Measurements from ENCODE around the gene TXK.

The TXK gene

GRCh38 chr4:48105230-48105629 is 28.8 kb downstream of the TXK start:
- H3K4me3 Mint-ChIP-seq: no peak overlapping the region
- H3K27ac Mint-ChIP-seq: no peak overlapping the region
- no peak for ATAC-seq (replicated peaks)
- H3K27me3 Mint-ChIP-seq: no peaks in the 10 kb centered on the region
- H3K9me3 Mint-ChIP-seq: no peaks in the 10 kb centered on the region
- H3K4me1 Mint-ChIP-seq: no peaks in the 10 kb centered on the region
- peaks cover 5 to 10% of the 10 kb centered on the region in 2 donors for H3K36me3 Mint-ChIP-seq
- DNase-seq: no peak

DNA sequence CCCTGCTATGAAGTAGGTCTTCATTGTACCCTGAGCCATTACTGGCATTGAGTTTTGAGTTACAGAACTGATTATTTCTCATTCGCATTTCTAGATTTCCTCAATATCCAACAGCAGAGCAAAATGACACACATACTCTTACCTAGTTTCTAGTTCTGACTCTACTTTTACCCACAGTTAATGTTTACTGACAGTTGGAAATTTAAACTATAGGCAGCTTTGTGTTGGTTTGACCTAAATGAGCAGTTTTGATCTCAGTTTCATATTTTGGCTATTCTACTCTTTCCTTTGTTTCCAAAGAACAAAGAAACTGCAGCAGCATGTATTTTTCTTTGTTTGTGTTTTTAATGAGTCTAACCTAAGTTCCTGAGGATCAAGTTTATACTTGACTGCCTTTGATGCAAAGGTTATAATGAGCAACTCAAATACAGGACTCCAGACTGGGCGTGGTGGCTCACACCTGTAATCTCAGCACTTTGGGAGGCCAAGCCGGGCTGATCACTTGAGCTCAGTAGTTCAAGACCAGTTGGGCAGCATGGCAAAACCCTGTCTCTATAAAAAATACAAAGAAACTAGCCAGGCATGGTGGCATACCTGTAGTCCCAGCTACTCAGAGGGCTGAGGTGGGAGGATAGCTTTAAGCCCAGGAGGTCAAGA is 30.4 kb downstream of the TXK start:
- peaks cover 5 to 10% of the 10 kb centered on the region in 2 donors for H3K36me3 Mint-ChIP-seq
- no peaks in the 10 kb centered on the region for H3K9me3 Mint-ChIP-seq
- no peak for DNase-seq
- no peaks in the 10 kb centered on the region for H3K27me3 Mint-ChIP-seq
- H3K4me3 Mint-ChIP-seq: no peak overlapping the region
- no peaks in the 10 kb centered on the region for H3K4me1 Mint-ChIP-seq
- peak in 1 of 2 donors; percentile 45 for ATAC-seq (replicated peaks)
- H3K27ac Mint-ChIP-seq: no peak overlapping the region

DNA sequence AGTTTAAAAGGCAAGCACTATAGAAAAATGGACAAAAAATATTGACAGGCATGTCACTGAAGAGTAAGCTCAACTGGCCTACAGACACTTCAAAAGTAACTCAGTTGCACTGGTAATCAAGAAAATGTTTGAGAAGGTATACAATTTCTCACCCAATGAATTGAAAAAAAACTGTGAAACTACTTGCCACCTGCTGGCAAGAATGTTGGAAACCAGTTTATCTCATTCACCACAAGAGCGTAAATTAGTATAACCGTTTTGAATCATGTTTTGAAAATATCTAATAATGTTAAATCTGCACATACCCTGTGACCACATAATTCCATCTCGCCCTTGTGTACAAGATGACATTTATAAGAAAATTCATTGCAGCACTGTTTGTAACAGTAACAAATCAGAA is 31.7 kb downstream of the TXK start:
- Mint-ChIP-seq H3K36me3 (peaks cover 5 to 10% of the 10 kb centered on the region in 2 donors), H3K27me3 (no peaks in the 10 kb centered on the region), H3K9me3 (no peaks in the 10 kb centered on the region), H3K4me1 (no peaks in the 10 kb centered on the region), H3K27ac (no peak overlapping the region), H3K4me3 (no peak overlapping the region)
- no peak for ATAC-seq (replicated peaks)
- DNase-seq: no peak

- H3K4me3 Mint-ChIP-seq: no peak overlapping the region
- no peaks in the 10 kb centered on the region for H3K4me1 Mint-ChIP-seq
- peaks cover 0 to 4% of the 10 kb centered on the region in 2 donors for H3K27me3 Mint-ChIP-seq
- no peak for DNase-seq
- H3K27ac Mint-ChIP-seq: no peak overlapping the region
- no peak for ATAC-seq (replicated peaks)
- peaks cover 5 to 10% of the 10 kb centered on the region in 2 donors for H3K36me3 Mint-ChIP-seq
- H3K9me3 Mint-ChIP-seq: no peaks in the 10 kb centered on the region
These were observed 33.8 kb downstream of the TXK start for GRCh38 chr4:48100256-48100655.

DNA sequence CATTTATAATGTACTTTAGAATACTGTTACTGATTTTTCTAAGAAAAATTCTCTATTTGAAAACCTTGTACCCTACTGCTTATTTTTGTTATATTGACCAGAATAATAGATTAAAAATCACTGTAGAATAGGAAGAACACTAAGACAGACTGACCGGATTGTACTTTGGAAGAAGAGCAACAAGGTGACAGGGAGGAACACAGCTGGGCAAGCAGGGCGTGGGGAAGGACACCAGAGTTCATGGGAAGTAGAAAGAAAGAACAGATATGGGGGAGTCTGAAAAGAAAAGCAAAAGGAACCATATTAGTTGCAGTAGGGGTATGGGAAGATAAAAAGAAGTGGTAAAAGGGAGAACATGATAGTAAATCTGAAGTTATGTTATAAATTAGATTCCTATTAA is 38.6 kb downstream of the TXK start:
- Mint-ChIP-seq H3K27ac (no peak overlapping the region), H3K36me3 (no peaks in the 10 kb centered on the region), H3K4me3 (no peak overlapping the region), H3K9me3 (no peaks in the 10 kb centered on the region), H3K27me3 (peaks cover 0 to 4% of the 10 kb centered on the region in 2 donors), H3K4me1 (no peaks in the 10 kb centered on the region)
- DNase-seq (no peak), ATAC-seq (replicated peaks) (no peak)

- no peak for DNase-seq
- no peak overlapping the region for H3K27ac Mint-ChIP-seq
- H3K4me3 Mint-ChIP-seq: no peak overlapping the region
- peaks cover 0 to 4% of the 10 kb centered on the region in 2 donors for H3K27me3 Mint-ChIP-seq
- no peaks in the 10 kb centered on the region for H3K36me3 Mint-ChIP-seq
- ATAC-seq (replicated peaks): no peak
- no peaks in the 10 kb centered on the region for H3K4me1 Mint-ChIP-seq
- no peaks in the 10 kb centered on the region for H3K9me3 Mint-ChIP-seq
These were observed 40.0 kb downstream of the TXK start for GRCh38 chr4:48093991-48094416.

DNA sequence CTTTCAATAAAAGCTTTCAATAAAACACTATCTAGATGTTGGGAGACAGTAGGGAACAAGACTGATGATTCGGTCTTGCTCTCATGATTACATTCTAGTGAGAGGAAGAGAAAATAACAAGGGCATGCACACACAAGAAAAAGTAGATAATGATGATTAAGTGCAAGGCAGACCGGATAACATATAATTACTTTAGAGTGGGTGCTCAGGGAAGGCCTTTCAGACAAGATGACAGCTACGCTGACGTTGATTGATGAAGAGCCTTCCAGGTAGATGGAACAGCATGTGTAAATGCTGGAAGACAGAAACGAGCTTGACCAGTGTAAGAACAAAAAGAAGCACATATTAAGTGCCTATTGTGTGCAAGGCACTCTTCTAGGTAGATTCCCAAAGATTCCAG is 43.4 kb downstream of the TXK start:
- no peak for DNase-seq
- no peak overlapping the region for H3K4me3 Mint-ChIP-seq
- no peaks in the 10 kb centered on the region for H3K36me3 Mint-ChIP-seq
- no peak overlapping the region for H3K27ac Mint-ChIP-seq
- no peaks in the 10 kb centered on the region for H3K4me1 Mint-ChIP-seq
- no peak for ATAC-seq (replicated peaks)
- peaks cover 2 to 6% of the 10 kb centered on the region in 2 donors for H3K27me3 Mint-ChIP-seq
- no peaks in the 10 kb centered on the region for H3K9me3 Mint-ChIP-seq

DNA sequence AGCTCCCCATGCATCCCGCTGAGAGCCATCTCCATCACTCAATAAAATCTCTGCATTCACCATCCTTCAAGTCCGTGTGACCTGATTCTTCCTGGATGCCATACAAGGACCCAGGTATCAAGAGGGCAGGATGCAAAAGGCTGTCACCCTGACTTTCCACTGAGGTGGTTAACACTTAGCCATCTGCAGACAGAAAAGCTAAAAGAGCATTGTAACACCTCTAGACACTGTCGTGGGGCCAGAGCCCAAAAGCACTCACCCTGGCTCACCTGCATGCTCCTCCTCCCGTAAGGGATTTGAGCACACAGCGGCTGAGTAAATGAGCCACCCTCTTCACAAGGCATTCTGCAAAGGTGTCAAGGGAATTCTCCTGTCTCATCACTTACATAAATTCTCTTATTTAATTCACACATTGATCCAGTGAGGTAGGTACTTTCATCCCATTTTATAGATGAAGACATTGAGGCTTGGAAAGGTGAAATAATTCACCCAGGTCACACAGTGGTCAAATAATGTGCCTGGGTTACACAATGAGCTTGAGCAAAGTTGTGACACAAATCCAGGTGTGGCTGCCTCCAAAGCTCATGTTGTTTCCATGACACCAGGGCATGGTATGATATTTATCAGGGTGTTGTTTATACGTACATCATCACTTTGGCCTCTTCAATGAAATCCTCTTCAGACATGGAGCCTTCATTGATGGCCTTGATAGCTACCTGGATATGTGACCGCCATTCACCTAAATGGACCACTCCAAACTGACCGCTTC is 48.0 kb downstream of the TXK start:
- H3K4me1 Mint-ChIP-seq: no peaks in the 10 kb centered on the region
- no peak overlapping the region for H3K4me3 Mint-ChIP-seq
- peaks cover 0 to 3% of the 10 kb centered on the region in 2 donors for H3K36me3 Mint-ChIP-seq
- no peak for ATAC-seq (replicated peaks)
- H3K27ac Mint-ChIP-seq: no peak overlapping the region
- H3K27me3 Mint-ChIP-seq: peaks cover 22 to 30% of the 10 kb centered on the region in 2 donors
- no peak for DNase-seq
- no peaks in the 10 kb centered on the region for H3K9me3 Mint-ChIP-seq

DNA sequence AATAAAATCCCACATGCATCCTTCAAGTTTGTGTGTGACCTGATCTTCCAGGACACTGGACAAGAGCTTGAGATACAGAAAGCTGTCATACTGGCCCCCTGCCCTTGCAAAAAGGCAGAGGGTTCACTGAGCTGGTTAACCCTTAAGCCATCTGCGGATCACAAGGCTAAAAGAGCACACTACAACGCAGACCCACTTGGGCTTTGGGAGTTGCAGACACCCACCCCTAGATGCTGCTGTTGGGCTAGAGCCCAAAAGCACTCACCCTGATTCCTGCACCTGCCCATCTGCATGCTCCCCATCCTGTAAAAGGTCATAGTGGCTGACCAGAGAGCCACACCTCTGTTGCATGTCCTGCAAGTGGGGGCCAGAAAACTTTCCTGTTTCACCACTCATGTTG is 51.1 kb downstream of the TXK start:
- Mint-ChIP-seq H3K4me3 (no peak overlapping the region), H3K36me3 (peaks cover 0 to 3% of the 10 kb centered on the region in 2 donors), H3K27ac (no peak overlapping the region), H3K27me3 (peaks cover 22 to 30% of the 10 kb centered on the region in 2 donors), H3K9me3 (no peaks in the 10 kb centered on the region), H3K4me1 (no peaks in the 10 kb centered on the region)
- no peak for ATAC-seq (replicated peaks)
- no peak for DNase-seq

GRCh38 chr4:48081196-48081595 is 52.9 kb downstream of the TXK start:
- Mint-ChIP-seq H3K36me3 (peaks cover 0 to 3% of the 10 kb centered on the region in 2 donors), H3K27me3 (peaks cover 22 to 30% of the 10 kb centered on the region in 2 donors), H3K9me3 (no peaks in the 10 kb centered on the region), H3K27ac (no peak overlapping the region), H3K4me1 (no peaks in the 10 kb centered on the region), H3K4me3 (no peak overlapping the region)
- no peak for DNase-seq
- no peak for ATAC-seq (replicated peaks)

GRCh38 chr4:48079972-48080391 is 54.1 kb downstream of the TXK start:
- ATAC-seq (replicated peaks): no peak
- Mint-ChIP-seq H3K9me3 (no peaks in the 10 kb centered on the region), H3K27me3 (peaks cover 17 to 24% of the 10 kb centered on the region in 2 donors), H3K36me3 (no peaks in the 10 kb centered on the region), H3K4me1 (no peaks in the 10 kb centered on the region), H3K4me3 (no peak overlapping the region), H3K27ac (no peak overlapping the region)
- no peak for DNase-seq

GRCh38 chr4:48078862-48079655 is 55.0 kb downstream of the TXK start:
- Mint-ChIP-seq H3K27ac (no peak overlapping the region), H3K36me3 (no peaks in the 10 kb centered on the region), H3K9me3 (no peaks in the 10 kb centered on the region), H3K4me1 (no peaks in the 10 kb centered on the region), H3K27me3 (peaks cover 9 to 16% of the 10 kb centered on the region in 2 donors), H3K4me3 (no peak overlapping the region)
- DNase-seq: no peak
- no peak for ATAC-seq (replicated peaks)

DNA sequence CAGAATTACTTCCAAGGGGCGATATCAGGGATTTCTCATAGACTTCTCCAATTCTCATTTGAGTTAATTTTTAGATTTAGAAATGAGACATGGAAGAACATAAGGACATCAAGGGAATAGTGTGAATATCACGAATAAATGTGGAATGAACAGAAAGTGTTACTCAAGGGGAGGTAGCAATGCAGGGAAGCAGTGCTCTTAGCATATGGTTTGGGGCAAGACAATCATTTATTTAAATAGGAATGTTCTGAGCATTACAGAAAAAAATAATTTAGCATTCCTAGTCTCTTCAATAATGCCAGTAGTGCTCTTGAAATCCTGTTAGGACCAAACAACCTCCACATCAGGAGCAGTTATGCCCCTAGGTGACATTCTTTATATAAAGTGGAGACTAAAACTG is 55.6 kb downstream of the TXK start:
- H3K27me3 Mint-ChIP-seq: peaks cover 7 to 14% of the 10 kb centered on the region in 2 donors
- H3K4me1 Mint-ChIP-seq: no peaks in the 10 kb centered on the region
- DNase-seq (no peak), ATAC-seq (replicated peaks) (no peak)
- H3K9me3 Mint-ChIP-seq: no peaks in the 10 kb centered on the region
- no peaks in the 10 kb centered on the region for H3K36me3 Mint-ChIP-seq
- H3K4me3 Mint-ChIP-seq: no peak overlapping the region
- no peak overlapping the region for H3K27ac Mint-ChIP-seq

- Mint-ChIP-seq H3K4me1 (no peaks in the 10 kb centered on the region), H3K27me3 (no peaks in the 10 kb centered on the region), H3K4me3 (no peak overlapping the region), H3K9me3 (no peaks in the 10 kb centered on the region), H3K36me3 (no peaks in the 10 kb centered on the region), H3K27ac (no peak overlapping the region)
- DNase-seq (no peak), ATAC-seq (replicated peaks) (no peak)
These were observed 59.4 kb downstream of the TXK start for GRCh38 chr4:48074657-48075056.

All from stimulated activated naive B cell treated with anti-CD40 and anti-IgM and Interleukin-4, amounts not matched to agents 10 μg/mL and 1 μg/mL and 100 μg/mL, for 72 hours (primary cell).